ENCODE results near the gene FARP1. TPM values are rescaled to one million over a fixed set of nuclear protein-coding genes. Genes with fewer than 3 reads are reported as not detected.

The FARP1 gene
- total and polyA plus RNA-seq, 2 of the 8 experiments (the other 6 are each of a cell fraction or from before 2014, with no cell fraction given), result 24.7 to 104 TPM

DNA sequence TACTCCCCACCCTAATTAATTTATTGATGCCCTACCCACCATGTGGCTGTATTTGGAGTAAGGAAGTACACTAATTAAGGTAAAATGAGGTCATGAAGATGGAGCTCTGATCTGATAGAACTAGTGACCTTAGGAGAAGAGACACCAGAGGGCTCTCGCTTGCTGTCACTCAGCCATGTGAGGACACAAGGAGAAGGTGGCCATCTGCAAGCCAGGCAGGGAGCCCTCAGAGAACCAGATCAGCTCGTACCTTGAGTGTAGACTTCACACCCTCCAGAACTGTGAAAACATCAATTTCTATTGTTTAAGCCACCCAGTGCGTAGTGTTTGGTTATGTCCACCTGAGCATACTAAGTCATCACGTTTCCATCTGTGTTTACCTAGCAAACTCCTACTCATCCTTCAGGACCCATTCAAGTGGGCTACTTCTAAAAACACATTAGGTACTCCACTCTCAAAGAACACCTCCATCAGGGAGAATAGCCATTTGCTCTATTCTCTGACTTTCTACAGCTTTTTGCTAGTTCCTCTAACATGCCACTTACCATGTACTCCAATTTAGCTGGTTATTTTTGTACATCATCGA lies 191.8 kb downstream of the FARP1 start (continued):
- TF ChIP-seq ASH2L (IDR thresholded peaks at IDR 0.05; ENCODE audit: low read length) (no peak), BRCA1 (IDR thresholded peaks at IDR 0.05; ENCODE audit: low read depth, low read length) (no peak), SRF (IDR thresholded peaks at IDR 0.05; ENCODE audit: low read depth, low read length) (no peak), FOSL1 (IDR thresholded peaks at IDR 0.05; ENCODE audit: insufficient read depth, low read depth, low read length) (no peak), CBX5 (IDR thresholded peaks at IDR 0.05; ENCODE audit: low read depth, low read length) (no peak)
- TF ChIP-seq, protein P1, sequence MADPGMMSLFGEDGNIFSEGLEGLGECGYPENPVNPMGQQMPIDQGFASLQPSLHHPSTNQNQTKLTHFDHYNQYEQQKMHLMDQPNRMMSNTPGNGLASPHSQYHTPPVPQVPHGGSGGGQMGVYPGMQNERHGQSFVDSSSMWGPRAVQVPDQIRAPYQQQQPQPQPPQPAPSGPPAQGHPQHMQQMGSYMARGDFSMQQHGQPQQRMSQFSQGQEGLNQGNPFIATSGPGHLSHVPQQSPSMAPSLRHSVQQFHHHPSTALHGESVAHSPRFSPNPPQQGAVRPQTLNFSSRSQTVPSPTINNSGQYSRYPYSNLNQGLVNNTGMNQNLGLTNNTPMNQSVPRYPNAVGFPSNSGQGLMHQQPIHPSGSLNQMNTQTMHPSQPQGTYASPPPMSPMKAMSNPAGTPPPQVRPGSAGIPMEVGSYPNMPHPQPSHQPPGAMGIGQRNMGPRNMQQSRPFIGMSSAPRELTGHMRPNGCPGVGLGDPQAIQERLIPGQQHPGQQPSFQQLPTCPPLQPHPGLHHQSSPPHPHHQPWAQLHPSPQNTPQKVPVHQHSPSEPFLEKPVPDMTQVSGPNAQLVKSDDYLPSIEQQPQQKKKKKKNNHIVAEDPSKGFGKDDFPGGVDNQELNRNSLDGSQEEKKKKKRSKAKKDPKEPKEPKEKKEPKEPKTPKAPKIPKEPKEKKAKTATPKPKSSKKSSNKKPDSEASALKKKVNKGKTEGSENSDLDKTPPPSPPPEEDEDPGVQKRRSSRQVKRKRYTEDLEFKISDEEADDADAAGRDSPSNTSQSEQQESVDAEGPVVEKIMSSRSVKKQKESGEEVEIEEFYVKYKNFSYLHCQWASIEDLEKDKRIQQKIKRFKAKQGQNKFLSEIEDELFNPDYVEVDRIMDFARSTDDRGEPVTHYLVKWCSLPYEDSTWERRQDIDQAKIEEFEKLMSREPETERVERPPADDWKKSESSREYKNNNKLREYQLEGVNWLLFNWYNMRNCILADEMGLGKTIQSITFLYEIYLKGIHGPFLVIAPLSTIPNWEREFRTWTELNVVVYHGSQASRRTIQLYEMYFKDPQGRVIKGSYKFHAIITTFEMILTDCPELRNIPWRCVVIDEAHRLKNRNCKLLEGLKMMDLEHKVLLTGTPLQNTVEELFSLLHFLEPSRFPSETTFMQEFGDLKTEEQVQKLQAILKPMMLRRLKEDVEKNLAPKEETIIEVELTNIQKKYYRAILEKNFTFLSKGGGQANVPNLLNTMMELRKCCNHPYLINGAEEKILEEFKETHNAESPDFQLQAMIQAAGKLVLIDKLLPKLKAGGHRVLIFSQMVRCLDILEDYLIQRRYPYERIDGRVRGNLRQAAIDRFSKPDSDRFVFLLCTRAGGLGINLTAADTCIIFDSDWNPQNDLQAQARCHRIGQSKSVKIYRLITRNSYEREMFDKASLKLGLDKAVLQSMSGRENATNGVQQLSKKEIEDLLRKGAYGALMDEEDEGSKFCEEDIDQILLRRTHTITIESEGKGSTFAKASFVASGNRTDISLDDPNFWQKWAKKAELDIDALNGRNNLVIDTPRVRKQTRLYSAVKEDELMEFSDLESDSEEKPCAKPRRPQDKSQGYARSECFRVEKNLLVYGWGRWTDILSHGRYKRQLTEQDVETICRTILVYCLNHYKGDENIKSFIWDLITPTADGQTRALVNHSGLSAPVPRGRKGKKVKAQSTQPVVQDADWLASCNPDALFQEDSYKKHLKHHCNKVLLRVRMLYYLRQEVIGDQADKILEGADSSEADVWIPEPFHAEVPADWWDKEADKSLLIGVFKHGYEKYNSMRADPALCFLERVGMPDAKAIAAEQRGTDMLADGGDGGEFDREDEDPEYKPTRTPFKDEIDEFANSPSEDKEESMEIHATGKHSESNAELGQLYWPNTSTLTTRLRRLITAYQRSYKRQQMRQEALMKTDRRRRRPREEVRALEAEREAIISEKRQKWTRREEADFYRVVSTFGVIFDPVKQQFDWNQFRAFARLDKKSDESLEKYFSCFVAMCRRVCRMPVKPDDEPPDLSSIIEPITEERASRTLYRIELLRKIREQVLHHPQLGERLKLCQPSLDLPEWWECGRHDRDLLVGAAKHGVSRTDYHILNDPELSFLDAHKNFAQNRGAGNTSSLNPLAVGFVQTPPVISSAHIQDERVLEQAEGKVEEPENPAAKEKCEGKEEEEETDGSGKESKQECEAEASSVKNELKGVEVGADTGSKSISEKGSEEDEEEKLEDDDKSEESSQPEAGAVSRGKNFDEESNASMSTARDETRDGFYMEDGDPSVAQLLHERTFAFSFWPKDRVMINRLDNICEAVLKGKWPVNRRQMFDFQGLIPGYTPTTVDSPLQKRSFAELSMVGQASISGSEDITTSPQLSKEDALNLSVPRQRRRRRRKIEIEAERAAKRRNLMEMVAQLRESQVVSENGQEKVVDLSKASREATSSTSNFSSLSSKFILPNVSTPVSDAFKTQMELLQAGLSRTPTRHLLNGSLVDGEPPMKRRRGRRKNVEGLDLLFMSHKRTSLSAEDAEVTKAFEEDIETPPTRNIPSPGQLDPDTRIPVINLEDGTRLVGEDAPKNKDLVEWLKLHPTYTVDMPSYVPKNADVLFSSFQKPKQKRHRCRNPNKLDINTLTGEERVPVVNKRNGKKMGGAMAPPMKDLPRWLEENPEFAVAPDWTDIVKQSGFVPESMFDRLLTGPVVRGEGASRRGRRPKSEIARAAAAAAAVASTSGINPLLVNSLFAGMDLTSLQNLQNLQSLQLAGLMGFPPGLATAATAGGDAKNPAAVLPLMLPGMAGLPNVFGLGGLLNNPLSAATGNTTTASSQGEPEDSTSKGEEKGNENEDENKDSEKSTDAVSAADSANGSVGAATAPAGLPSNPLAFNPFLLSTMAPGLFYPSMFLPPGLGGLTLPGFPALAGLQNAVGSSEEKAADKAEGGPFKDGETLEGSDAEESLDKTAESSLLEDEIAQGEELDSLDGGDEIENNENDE (IDR thresholded peaks at IDR 0.05; ENCODE audit: insufficient replicate concordance, low read length), result no peak
- TF ChIP-seq, protein P2, sequence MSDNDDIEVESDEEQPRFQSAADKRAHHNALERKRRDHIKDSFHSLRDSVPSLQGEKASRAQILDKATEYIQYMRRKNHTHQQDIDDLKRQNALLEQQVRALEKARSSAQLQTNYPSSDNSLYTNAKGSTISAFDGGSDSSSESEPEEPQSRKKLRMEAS (IDR thresholded peaks at IDR 0.05), result no peak

Data from H1 (cell line).